GM21576 (cell line): Measurements from ENCODE around the gene CCDC7.

ENCODE experiments used
- ATAC-seq: cut with Tn5 transposase; IDR thresholded peaks from one replicate; pipeline ENCODE4 v1.9.1; 2021; ENCODE audit warnings: mild to moderate bottlenecking, moderate library complexity; ENCODE audit not compliant: unreplicated experiment

CCDC7 gene

DNA sequence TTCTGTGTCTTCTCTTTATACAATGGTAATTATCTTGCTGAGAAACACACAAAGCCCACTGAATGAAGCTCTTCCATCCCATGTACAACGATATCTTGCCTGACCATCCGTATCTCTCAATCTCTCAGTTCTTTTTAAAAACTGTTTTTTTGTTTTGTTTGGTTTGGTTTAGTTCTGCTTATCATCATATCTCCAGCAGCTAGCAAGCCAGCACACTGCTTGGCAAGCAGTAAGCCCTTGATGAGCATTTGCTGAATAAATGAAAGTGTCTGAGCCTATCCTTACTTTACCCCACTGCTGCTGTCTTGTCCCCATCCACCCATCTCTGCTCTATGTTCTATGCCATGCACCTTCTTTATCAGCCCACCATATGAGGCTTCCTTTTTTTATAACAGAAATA lies 477.9 kb downstream of the CCDC7 start:
- no peak for ATAC-seq
